ENCODE results near the gene PRRG2.
A peak's percentile ranks its signal among the peaks of the same experiment; 100 is the strongest.

The PRRG2 gene

DNA sequence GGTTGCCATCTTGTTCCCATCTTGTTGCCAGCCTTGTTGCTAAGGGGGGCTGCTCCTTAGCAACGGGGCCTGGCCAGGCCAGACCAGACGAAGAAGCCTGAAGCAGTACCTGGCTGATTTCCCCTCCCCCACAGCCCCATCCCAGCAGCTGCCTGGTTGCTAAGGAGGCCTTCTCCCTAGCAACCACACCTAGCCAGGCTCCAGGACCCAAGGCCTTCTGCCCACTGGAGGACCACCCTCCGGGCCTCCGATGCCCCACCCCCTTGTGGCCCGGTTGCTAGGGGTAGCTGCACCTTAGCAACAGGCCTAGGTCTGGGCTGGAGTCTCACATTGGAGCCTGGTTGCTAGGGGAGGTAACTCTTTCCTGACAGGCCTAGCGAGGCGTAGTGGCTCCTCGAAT is 3.9 kb downstream of the PRRG2 start:
- no peak overlapping the region for H3K56ac ChIP-seq (ENCODE audit: low read length)
- no peak overlapping the region for H4K8ac ChIP-seq (ENCODE audit: low read depth, low read length)
- H2AK5ac ChIP-seq (ENCODE audit: low read length): no peak overlapping the region
- peak; percentile 93 for DNase-seq
- H3K4ac ChIP-seq (ENCODE audit: low read depth, low read length): no peak overlapping the region
- no peak overlapping the region for H3K4me3 ChIP-seq (ENCODE audit: low read length)
- no peak overlapping the region for H3K23ac ChIP-seq (ENCODE audit: low read length)
- peaks cover 2% of the 10 kb centered on the region for H3K4me1 ChIP-seq (ENCODE audit: control insufficient read depth, low read depth, low read length)
- H3K18ac ChIP-seq (ENCODE audit: low read length): no peak overlapping the region
- no CpG with 5 or more reads among the region's 8 CpGs for WGBS (ENCODE audit: extremely low coverage, insufficient coverage, low lambda C conversion rate)
- no peak overlapping the region for H2BK15ac ChIP-seq (replicated peaks; ENCODE audit: low read depth)
- no peaks in the 10 kb centered on the region for H3K27me3 ChIP-seq (ENCODE audit: insufficient read depth, low read length, poor library complexity)
- no peak overlapping the region for H3K27ac ChIP-seq (ENCODE audit: low read depth, low read length)
- no peak overlapping the region for H2BK120ac ChIP-seq (ENCODE audit: low read depth, low read length)
- H3K36me3 ChIP-seq (ENCODE audit: control insufficient read depth, insufficient read depth, low read length): no peaks in the 10 kb centered on the region
- H3K9ac ChIP-seq (ENCODE audit: low read length): no peak overlapping the region
- no peak overlapping the region for H2BK5ac ChIP-seq (ENCODE audit: low read length)
- peaks cover under 1% of the 10 kb centered on the region for H3K79me2 ChIP-seq (ENCODE audit: control insufficient read depth, insufficient read depth, low read length)
- H3K79me1 ChIP-seq (ENCODE audit: low read length): peaks cover under 1% of the 10 kb centered on the region
- H3K4me2 ChIP-seq (ENCODE audit: low read length): no peak overlapping the region
- H4K5ac ChIP-seq (ENCODE audit: low read length): no peak overlapping the region

DNA sequence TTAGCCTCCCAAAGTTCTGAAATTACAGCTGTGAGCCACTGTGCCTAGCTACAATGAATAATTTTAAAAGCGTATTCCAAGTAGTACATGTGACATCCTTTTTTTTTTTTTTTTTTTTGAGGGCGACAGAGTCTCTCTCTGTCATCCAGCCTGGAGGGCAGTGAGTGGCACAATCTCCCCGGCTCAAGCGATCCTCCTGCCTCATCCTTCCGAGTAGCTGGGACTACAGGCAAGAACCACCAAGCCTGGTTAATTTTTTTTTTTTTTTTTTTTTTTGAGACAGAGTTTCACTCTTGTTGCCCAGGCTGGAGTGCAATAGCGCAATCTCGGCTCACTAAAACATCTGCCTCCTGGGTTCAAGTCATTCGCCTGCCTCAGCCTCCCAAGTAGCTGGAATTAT is 6.1 kb downstream of the PRRG2 start:
- Histone ChIP-seq H3K9ac (ENCODE audit: low read length) (no peak overlapping the region), H3K4ac (ENCODE audit: low read depth, low read length) (no peak overlapping the region), H3K4me3 (ENCODE audit: low read length) (no peak overlapping the region), H4K5ac (ENCODE audit: low read length) (no peak overlapping the region), H3K56ac (ENCODE audit: low read length) (no peak overlapping the region), H3K23ac (ENCODE audit: low read length) (no peak overlapping the region), H3K27ac (ENCODE audit: low read depth, low read length) (no peak overlapping the region), H4K8ac (ENCODE audit: low read depth, low read length) (no peak overlapping the region), H2BK15ac (replicated peaks; ENCODE audit: low read depth) (no peak overlapping the region), H3K18ac (ENCODE audit: low read length) (no peak overlapping the region), H3K4me2 (ENCODE audit: low read length) (no peak overlapping the region), H3K79me2 (ENCODE audit: control insufficient read depth, insufficient read depth, low read length) (peaks cover 9% of the 10 kb centered on the region), H2AK5ac (ENCODE audit: low read length) (no peak overlapping the region), H3K4me1 (ENCODE audit: control insufficient read depth, low read depth, low read length) (no peaks in the 10 kb centered on the region), H2BK5ac (ENCODE audit: low read length) (no peak overlapping the region), H3K79me1 (ENCODE audit: low read length) (no peaks in the 10 kb centered on the region), H3K27me3 (ENCODE audit: insufficient read depth, low read length, poor library complexity) (no peaks in the 10 kb centered on the region), H2BK120ac (ENCODE audit: low read depth, low read length) (no peak overlapping the region), H3K36me3 (ENCODE audit: control insufficient read depth, insufficient read depth, low read length) (no peaks in the 10 kb centered on the region)
- no CpG with 5 or more reads among the region's 8 CpGs for WGBS (ENCODE audit: extremely low coverage, insufficient coverage, low lambda C conversion rate)
- DNase-seq: no peak

DNA sequence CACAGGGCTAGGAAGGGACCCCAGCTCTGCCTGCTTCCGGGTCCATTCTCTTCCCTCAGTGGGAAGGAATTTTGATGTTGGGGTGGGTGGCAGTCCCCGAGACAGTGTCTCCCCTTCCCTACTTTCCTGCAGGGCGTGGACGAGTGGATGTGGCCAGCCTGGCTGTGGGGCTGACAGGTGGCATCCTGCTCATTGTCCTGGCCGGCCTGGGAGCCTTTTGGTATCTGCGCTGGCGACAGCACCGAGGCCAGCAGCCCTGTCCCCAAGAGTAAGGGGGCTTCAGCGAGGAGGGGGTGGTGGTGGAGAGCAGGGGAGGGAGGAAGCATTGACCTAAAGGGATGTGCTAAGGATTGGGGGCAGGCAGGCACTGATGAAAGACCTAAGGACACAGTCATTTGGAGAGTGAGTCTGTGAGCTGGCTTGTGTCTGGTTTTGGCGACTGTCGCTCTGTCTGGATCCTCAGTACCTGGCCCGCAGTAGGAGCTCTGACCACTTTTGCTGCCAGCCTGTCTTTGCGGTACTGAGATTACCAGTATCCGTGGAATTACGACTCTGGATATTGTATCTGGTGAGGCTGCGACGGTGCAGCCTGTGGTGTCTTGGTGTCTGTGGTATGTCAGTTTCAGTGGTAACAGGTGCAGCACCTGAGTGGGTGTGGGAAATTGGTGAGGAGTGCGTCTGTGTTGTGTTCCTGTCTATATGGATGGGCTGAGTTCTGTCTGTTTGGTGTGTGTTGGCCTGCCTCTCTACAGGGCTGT is 7.4 kb downstream of the PRRG2 start:
- no CpG with 5 or more reads among the region's 18 CpGs for WGBS (ENCODE audit: extremely low coverage, insufficient coverage, low lambda C conversion rate)

DNA sequence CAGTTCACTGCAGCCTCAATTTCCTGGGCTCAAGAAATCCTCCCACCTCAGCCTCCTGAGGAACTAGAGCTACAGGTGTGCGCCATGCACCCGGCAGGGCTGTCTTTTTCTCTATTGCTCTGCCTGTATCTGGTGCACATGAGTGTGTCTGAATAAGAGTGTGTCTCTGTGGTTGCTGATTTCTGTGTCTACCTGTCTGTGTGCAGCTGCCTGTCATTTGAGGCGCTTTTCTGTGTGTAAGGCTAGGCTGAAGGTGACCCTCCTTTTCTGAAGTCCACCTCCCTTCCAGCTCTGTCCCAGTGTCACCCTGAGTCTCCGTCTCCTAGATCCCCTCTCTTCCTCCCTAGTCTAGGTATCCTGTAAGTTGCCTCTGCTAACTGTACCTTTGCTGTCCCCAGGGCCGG is 8.4 kb downstream of the PRRG2 start:
- no peak overlapping the region for H4K8ac ChIP-seq (ENCODE audit: low read depth, low read length)
- H3K23ac ChIP-seq (ENCODE audit: low read length): no peak overlapping the region
- no peaks in the 10 kb centered on the region for H3K27me3 ChIP-seq (ENCODE audit: insufficient read depth, low read length, poor library complexity)
- no peak overlapping the region for H2BK5ac ChIP-seq (ENCODE audit: low read length)
- H4K5ac ChIP-seq (ENCODE audit: low read length): no peak overlapping the region
- no peak overlapping the region for H2AK5ac ChIP-seq (ENCODE audit: low read length)
- no CpG with 5 or more reads among the region's 5 CpGs for WGBS (ENCODE audit: extremely low coverage, insufficient coverage, low lambda C conversion rate)
- no peak overlapping the region for H2BK120ac ChIP-seq (ENCODE audit: low read depth, low read length)
- no peaks in the 10 kb centered on the region for H3K4me1 ChIP-seq (ENCODE audit: control insufficient read depth, low read depth, low read length)
- peak overlapping the region; percentile 29 for H3K18ac ChIP-seq (ENCODE audit: low read length)
- no peak overlapping the region for H2BK15ac ChIP-seq (replicated peaks; ENCODE audit: low read depth)
- no peak overlapping the region for H3K4ac ChIP-seq (ENCODE audit: low read depth, low read length)
- H3K27ac ChIP-seq (ENCODE audit: low read depth, low read length): no peak overlapping the region
- H3K56ac ChIP-seq (ENCODE audit: low read length): peak overlapping the region; percentile 69
- peaks cover 25% of the 10 kb centered on the region for H3K79me2 ChIP-seq (ENCODE audit: control insufficient read depth, insufficient read depth, low read length)
- no peak overlapping the region for H3K4me3 ChIP-seq (ENCODE audit: low read length)
- DNase-seq: no peak
- peak overlapping the region; percentile 26 for H3K9ac ChIP-seq (ENCODE audit: low read length)
- peak overlapping the region; percentile 3 for H3K4me2 ChIP-seq (ENCODE audit: low read length)
- H3K36me3 ChIP-seq (ENCODE audit: control insufficient read depth, insufficient read depth, low read length): no peaks in the 10 kb centered on the region
- peaks cover 6% of the 10 kb centered on the region for H3K79me1 ChIP-seq (ENCODE audit: low read length)

More for the DNA sequence above, 7.4 kb downstream of the PRRG2 start:
- Histone ChIP-seq H2AK5ac (ENCODE audit: low read length) (no peak overlapping the region), H3K27ac (ENCODE audit: low read depth, low read length) (no peak overlapping the region), H3K4ac (ENCODE audit: low read depth, low read length) (no peak overlapping the region), H2BK120ac (ENCODE audit: low read depth, low read length) (no peak overlapping the region), H3K23ac (ENCODE audit: low read length) (no peak overlapping the region), H3K79me1 (ENCODE audit: low read length) (no peaks in the 10 kb centered on the region), H3K9ac (ENCODE audit: low read length) (no peak overlapping the region), H2BK15ac (replicated peaks; ENCODE audit: low read depth) (no peak overlapping the region), H2BK5ac (ENCODE audit: low read length) (no peak overlapping the region), H3K18ac (ENCODE audit: low read length) (no peak overlapping the region), H3K4me3 (ENCODE audit: low read length) (no peak overlapping the region), H3K4me1 (ENCODE audit: control insufficient read depth, low read depth, low read length) (no peaks in the 10 kb centered on the region), H3K27me3 (ENCODE audit: insufficient read depth, low read length, poor library complexity) (no peaks in the 10 kb centered on the region), H4K8ac (ENCODE audit: low read depth, low read length) (no peak overlapping the region), H3K36me3 (ENCODE audit: control insufficient read depth, insufficient read depth, low read length) (no peaks in the 10 kb centered on the region), H3K4me2 (ENCODE audit: low read length) (no peak overlapping the region), H3K79me2 (ENCODE audit: control insufficient read depth, insufficient read depth, low read length) (peaks cover 16% of the 10 kb centered on the region), H3K56ac (ENCODE audit: low read length) (no peak overlapping the region), H4K5ac (ENCODE audit: low read length) (no peak overlapping the region)
- DNase-seq: no peak

DNA sequence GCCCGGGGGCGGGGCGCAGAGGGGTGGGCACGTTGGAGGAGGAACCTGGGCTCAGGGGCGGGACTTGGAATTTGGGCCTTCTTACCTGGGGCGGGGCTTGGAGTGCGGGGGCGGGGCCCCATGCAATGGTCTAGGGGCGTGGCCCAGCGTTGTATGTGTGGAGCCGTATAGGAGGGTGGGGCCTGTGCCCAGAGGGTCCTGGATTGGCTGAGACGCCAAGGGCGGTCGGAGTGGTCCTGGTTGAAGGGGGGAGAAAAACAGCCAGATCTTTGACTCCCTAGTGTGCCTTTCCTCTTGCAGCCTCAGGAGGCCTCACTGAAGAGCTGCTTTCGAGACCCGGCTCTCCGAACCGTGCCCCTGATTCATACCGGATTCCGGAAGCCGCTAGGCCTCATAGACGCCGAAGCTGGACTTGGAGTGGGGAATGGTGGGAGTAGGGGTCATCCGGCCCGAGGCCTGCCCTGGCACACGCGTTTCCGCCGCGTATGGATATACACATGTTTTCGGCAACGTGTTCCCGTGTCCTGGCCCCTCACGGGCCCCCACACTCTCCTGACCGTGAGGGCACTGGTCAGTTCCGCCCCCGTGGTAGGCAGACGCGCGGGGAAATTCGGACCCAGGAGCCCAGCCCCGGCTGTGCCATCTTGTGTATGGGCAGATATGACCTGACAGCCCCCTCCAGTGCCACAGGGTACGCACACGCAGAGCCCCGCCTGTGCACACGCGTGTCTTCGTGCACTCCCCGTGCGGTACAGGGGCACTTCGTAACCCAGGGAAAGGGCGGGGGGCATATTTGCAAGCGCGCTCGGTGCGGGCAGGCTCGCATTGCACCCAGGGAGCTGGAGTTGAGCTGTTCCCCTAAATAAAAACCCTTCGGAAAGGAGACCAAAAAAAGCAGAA is 9.2 kb downstream of the PRRG2 start:
- Histone ChIP-seq H2BK5ac (ENCODE audit: low read length) (peak overlapping the region; percentile 15), H3K56ac (ENCODE audit: low read length) (peak overlapping the region; percentile 100), H2AK5ac (ENCODE audit: low read length) (peak overlapping the region; percentile 1), H2BK15ac (replicated peaks; ENCODE audit: low read depth) (no peak overlapping the region), H3K79me2 (ENCODE audit: control insufficient read depth, insufficient read depth, low read length) (peaks cover 27% of the 10 kb centered on the region), H3K4me3 (ENCODE audit: low read length) (peak overlapping the region; percentile 80), H4K8ac (ENCODE audit: low read depth, low read length) (no peak overlapping the region), H4K5ac (ENCODE audit: low read length) (no peak overlapping the region), H3K18ac (ENCODE audit: low read length) (peak overlapping the region; percentile 29), H3K4me2 (ENCODE audit: low read length) (peak overlapping the region; percentile 99), H3K79me1 (ENCODE audit: low read length) (peaks cover 8% of the 10 kb centered on the region), H3K4me1 (ENCODE audit: control insufficient read depth, low read depth, low read length) (no peaks in the 10 kb centered on the region), H2BK120ac (ENCODE audit: low read depth, low read length) (no peak overlapping the region), H3K36me3 (ENCODE audit: control insufficient read depth, insufficient read depth, low read length) (no peaks in the 10 kb centered on the region), H3K27me3 (ENCODE audit: insufficient read depth, low read length, poor library complexity) (no peaks in the 10 kb centered on the region), H3K9ac (ENCODE audit: low read length) (peak overlapping the region; percentile 100), H3K27ac (ENCODE audit: low read depth, low read length) (peak overlapping the region; percentile 91), H3K4ac (ENCODE audit: low read depth, low read length) (peak overlapping the region; percentile 81), H3K23ac (ENCODE audit: low read length) (peak overlapping the region; percentile 100)
- peak; percentile 100 for DNase-seq
- WGBS (ENCODE audit: extremely low coverage, insufficient coverage, low lambda C conversion rate): no CpG with 5 or more reads among the region's 58 CpGs
